GM12801 (cell line): ENCODE measurements around the gene AHCYL2.

Experiments
- TF ChIP-seq, protein P1 (sequence below): IDR thresholded peaks from one replicate; pipeline ENCODE4 v1.5.1; 2011; ENCODE audit warnings: control low read depth; ENCODE audit not compliant: insufficient read length; ENCODE audit errors: extremely low read depth

The AHCYL2 gene

DNA sequence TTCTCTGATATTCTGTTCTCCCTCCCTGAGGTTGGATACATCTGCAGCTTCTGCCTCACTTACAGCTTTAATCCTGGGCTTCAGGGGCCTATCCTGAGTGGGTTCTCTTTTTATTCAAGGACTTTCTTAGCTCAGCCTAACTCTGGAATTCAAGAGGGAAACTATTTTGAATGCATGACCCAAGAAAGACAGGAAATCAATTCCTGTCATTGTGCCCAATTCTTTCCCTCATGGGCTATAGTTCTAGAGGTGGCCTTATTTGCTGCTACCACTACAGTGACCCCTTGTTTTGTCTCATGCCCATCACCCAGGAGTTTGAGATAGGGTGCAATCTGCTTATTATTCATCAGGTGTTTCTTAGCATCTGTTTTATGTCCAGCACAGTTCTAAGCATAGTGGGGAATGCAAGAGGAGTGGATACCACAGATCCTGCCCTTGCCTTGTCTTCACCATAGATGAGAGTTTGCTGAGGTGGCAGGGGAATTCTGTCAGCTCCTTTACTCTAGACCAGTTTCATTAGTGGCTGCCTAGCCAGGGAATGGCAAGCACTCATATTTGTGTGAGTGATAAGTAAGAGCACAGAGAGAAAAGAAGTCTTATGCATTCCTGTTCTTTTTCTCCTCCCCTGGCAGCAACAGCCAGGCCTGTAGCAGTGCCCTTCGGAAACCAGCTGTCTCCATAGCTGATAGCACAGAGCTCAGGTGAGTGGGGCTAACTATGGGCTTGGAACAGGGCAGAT, 228.8 kb downstream of the AHCYL2 start:
- TF ChIP-seq, protein P1, sequence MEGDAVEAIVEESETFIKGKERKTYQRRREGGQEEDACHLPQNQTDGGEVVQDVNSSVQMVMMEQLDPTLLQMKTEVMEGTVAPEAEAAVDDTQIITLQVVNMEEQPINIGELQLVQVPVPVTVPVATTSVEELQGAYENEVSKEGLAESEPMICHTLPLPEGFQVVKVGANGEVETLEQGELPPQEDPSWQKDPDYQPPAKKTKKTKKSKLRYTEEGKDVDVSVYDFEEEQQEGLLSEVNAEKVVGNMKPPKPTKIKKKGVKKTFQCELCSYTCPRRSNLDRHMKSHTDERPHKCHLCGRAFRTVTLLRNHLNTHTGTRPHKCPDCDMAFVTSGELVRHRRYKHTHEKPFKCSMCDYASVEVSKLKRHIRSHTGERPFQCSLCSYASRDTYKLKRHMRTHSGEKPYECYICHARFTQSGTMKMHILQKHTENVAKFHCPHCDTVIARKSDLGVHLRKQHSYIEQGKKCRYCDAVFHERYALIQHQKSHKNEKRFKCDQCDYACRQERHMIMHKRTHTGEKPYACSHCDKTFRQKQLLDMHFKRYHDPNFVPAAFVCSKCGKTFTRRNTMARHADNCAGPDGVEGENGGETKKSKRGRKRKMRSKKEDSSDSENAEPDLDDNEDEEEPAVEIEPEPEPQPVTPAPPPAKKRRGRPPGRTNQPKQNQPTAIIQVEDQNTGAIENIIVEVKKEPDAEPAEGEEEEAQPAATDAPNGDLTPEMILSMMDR, result no peak

GRCh38 chr7:129454249-129454551, 229.4 kb downstream of the AHCYL2 start:
- TF ChIP-seq, protein P1, result no peak

- TF ChIP-seq, protein P1, result no peak
These were observed 231.6 kb downstream of the AHCYL2 start for GRCh38 chr7:129456421-129456820.

DNA sequence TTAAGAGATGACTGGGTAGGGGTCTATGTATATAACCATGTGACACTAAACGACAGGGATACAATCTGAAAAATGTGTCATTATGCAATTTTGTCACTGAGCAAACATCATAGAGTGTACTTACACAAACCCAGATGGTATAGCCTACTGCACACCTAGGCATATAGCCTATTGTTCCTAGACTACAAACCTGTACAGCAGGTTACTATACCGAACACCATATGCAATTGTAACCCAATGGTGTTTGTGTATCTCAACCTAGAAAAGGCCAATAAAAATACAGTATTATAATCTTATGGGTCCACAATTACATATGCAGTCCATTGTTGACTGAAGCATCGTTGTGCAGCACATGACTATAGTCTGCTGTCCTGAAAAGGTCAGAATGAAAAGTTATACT, 232.3 kb downstream of the AHCYL2 start:
- TF ChIP-seq, protein P1, result no peak

DNA sequence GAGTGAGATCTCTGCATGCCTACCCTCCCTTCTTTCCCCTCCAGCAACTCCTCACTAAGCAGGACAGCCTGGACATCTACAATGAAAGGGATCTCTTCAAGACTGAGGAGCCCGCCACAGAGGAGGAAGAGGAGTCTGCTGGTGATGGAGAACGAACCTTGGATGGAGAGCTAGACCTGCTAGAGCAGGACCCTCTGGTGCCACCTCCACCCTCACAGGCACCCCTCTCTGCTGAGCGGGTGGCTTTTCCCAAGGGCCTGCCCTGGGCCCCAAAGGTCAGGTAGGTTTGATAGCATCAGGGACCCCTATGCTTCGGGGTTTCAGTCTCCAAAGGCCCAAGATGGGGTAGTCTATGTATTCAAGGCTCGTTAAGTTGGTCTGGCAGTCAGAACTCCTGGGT, 233.3 kb downstream of the AHCYL2 start:
- TF ChIP-seq, protein P1, result no peak

DNA sequence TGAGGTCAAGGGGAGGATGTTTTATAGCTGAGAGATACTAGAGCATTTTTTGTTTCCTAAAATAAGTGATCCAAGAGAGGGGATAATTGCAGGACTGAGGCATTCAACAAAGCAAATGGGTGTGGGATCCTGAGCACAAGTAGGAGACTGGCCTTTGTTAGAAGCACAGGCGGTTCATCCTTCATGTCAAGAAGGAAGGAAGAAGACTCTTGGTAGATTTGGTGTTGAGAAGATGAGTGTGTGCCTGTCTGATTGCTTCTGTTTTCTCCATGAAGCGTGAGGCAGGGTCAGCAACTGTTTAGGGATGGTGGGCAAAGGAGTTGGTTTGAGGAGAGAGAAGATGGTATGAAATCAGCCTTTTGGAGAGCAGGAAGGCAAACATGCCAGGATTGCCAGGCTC, 237.0 kb downstream of the AHCYL2 start:
- TF ChIP-seq, protein P1, result no peak

DNA sequence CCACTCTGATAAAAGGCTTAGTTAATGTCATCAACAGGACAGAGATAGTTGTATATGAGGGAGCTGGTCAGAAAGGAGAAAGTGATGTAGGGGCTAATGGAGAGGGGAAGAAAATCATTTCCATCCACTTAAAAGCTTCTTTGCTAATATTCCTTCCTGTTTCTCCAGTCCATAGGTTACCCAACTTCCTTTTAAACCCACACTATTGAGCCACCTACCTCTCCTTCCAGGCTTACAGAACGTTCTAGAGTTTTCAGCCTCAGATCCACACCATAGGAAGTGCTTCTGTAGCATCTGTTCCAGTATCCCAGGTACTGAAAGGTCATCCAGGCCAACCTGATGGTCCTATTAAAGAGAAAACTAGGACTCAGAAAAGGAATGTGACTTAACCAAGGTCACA, 237.6 kb downstream of the AHCYL2 start:
- TF ChIP-seq, protein P1, result no peak

- TF ChIP-seq, protein P1, result no peak
These were observed 239.4 kb downstream of the AHCYL2 start for GRCh38 chr7:129464194-129464593.
